ENCODE results near the gene COL26A1.
A peak's percentile ranks its signal among the peaks of the same experiment; 100 is the strongest.
"Not testable (repeated sequence)": the region's sequence is repeated elsewhere in the genome, so short reads cannot be mapped to it uniquely, and the experiment has no call there.

The COL26A1 gene

GRCh38 chr7:101362334-101363195 is at the start of gene COL26A1:
Gene COL26A1, plus strand, starts transcription at chr7:101362875. Its CDS starts 158 bp downstream, at chr7:101363033.
- no peak for DNase-seq

- DNase-seq: no peak
Observed at GRCh38 chr7:101315336-101315735, 47.3 kb upstream of the COL26A1 start.

GRCh38 chr7:101319401-101319800 is 43.3 kb upstream of the COL26A1 start:
- no peak for DNase-seq

- peak; percentile 75 for DNase-seq
Observed at GRCh38 chr7:101321491-101322401, 40.9 kb upstream of the COL26A1 start, which contains the start of gene IFT22. Gene IFT22, minus strand, starts transcription at chr7:101321812. Its CDS starts 103 bp downstream, at chr7:101321709.

GRCh38 chr7:101328159-101328558 is 34.5 kb upstream of the COL26A1 start:
- DNase-seq: no peak

GRCh38 chr7:101330011-101330484 is 32.6 kb upstream of the COL26A1 start:
- DNase-seq: no peak

- no peak for DNase-seq
Observed at GRCh38 chr7:101332026-101332425, 30.6 kb upstream of the COL26A1 start.

- no peak for DNase-seq
Observed at GRCh38 chr7:101333912-101334311, 28.8 kb upstream of the COL26A1 start.

GRCh38 chr7:101340379-101340778 is 22.3 kb upstream of the COL26A1 start:
- DNase-seq: no peak

GRCh38 chr7:101342892-101343291 is 19.8 kb upstream of the COL26A1 start:
- DNase-seq: no peak

GRCh38 chr7:101347477-101347876 is 15.2 kb upstream of the COL26A1 start:
- DNase-seq: no peak

- DNase-seq: not testable (repeated sequence)
Observed at GRCh38 chr7:101348456-101349067, 14.1 kb upstream of the COL26A1 start.

GRCh38 chr7:101349300-101349699 is 13.4 kb upstream of the COL26A1 start:
- not testable (repeated sequence) for DNase-seq

- no peak for DNase-seq
Observed at GRCh38 chr7:101352920-101353308, 9.8 kb upstream of the COL26A1 start.

GRCh38 chr7:101357433-101357832 is 5.2 kb upstream of the COL26A1 start:
- DNase-seq: no peak

GRCh38 chr7:101363196-101363733 is 590 bp downstream of the COL26A1 start:
- no peak for DNase-seq

- peak; percentile 12 for DNase-seq
Observed at GRCh38 chr7:101363734-101364374, 1.2 kb downstream of the COL26A1 start.

GRCh38 chr7:101365956-101366355 is 3.3 kb downstream of the COL26A1 start:
- no peak for DNase-seq

- DNase-seq: no peak
Observed at GRCh38 chr7:101367676-101368075, 5.0 kb downstream of the COL26A1 start.

- no peak for DNase-seq
Observed at GRCh38 chr7:101368422-101369165, 5.9 kb downstream of the COL26A1 start.

- peak; percentile 52 for DNase-seq
Observed at GRCh38 chr7:101370836-101371235, 8.2 kb downstream of the COL26A1 start.

Measured in GF-D8 (cell line).